IPS-20b (cell line): Measurements from ENCODE around the gene AP2M1.
"Not testable (repeated sequence)": the region's sequence is repeated elsewhere in the genome, so short reads cannot be mapped to it uniquely, and the experiment has no call there.

Source experiments
- H3K27ac ChIP-seq: one replicate; pipeline ENCODE4 v1.5.1; 2013; ENCODE audit warnings: low read length
- H3K27me3 ChIP-seq: 2 replicates; pipeline ENCODE4 v1.6.1; 2013; ENCODE audit warnings: mild to moderate bottlenecking, low read length, inconsistent platforms; ENCODE audit not compliant: insufficient read depth
- H3K36me3 ChIP-seq: 2 replicates; pipeline ENCODE4 v1.6.1; 2013; ENCODE audit warnings: low read depth, mild to moderate bottlenecking, inconsistent platforms, low read length, moderate library complexity; ENCODE audit not compliant: insufficient read depth
- H3K4me1 ChIP-seq: 2 replicates; pipeline ENCODE4 v1.6.1; 2013; ENCODE audit warnings: mild to moderate bottlenecking, control low read depth, inconsistent platforms, low read length, moderate library complexity; ENCODE audit not compliant: insufficient read depth
- H3K4me3 ChIP-seq: 2 replicates; pipeline ENCODE4 v1.5.1; 2013; ENCODE audit warnings: mild to moderate bottlenecking, low read length, inconsistent platforms
- H3K9ac ChIP-seq: 2 replicates; pipeline ENCODE4 v1.6.1; 2013; ENCODE audit warnings: low read depth, mild to moderate bottlenecking, inconsistent platforms, low read length, moderate library complexity
- H3K9me3 ChIP-seq: 2 replicates; pipeline ENCODE4 v1.6.1; 2013; ENCODE audit warnings: mild to moderate bottlenecking, low read depth, low read length, inconsistent platforms; ENCODE audit not compliant: insufficient read depth

AP2M1 gene

DNA sequence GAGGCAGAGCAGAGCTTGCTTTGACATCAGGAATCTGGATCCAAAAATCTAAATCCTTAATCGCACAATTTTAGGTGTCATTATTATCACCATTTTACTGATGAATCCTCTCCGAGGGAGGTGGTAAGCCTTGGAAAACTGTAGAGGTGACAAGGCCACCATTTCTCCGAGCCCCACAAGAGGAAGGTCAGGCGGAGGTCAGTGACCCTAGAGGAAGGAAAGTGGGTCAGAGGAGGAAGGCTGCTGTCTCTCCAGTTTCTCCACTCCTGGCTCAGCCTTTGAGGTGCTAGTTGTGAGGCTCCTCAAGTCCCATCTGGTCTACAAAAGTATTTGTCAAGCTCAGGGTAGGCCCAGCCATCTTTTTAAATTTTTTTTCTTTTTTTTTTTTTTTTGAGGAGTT is 16.3 kb upstream of the AP2M1 start:
- Histone ChIP-seq H3K4me3 (no peak overlapping the region; the same call in 1 of the 2 replicates), H3K27ac (no peak overlapping the region), H3K9ac (no peak overlapping the region)

DNA sequence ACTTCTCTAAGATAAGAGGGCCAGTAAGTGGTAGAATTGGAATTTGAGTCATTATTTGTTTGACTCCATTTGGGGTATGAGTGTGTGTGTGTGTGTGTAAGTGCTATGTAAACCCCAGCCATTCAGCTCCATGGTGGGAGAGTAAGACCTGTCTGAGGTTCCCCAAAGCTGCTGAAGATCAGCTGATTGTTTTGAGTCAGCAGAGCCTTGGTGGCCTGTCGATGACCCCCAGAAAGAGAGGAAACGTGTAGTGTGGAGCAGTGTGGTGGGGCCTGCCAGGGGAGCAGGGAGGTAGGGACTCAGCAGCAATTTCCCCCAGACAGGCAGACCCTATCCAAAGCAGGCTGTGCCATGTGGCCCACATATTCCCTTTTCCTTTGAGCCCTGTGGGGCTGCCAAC is 14.2 kb upstream of the AP2M1 start:
- no peaks in the 10 kb centered on the region for H3K27me3 ChIP-seq
- H3K36me3 ChIP-seq = peaks cover 30% of the 10 kb centered on the region
- H3K9ac ChIP-seq = no peak overlapping the region
- no peak overlapping the region for H3K27ac ChIP-seq
- no peak overlapping the region for H3K4me3 ChIP-seq
- H3K4me1 ChIP-seq = 0 out of 2 replicates have a peak, but pooled peaks cover 2% of the 10 kb centered on the region
- no peaks in the 10 kb centered on the region for H3K9me3 ChIP-seq

More for the DNA sequence above, 16.3 kb upstream of the AP2M1 start:
- Histone ChIP-seq H3K4me1 (0 out of 2 replicates have a peak, but pooled peaks cover 2% of the 10 kb centered on the region), H3K9me3 (no peaks in the 10 kb centered on the region), H3K27me3 (no peaks in the 10 kb centered on the region), H3K36me3 (peaks cover 9% of the 10 kb centered on the region)

GRCh38 chr3:184162571-184163070 is 12.0 kb upstream of the AP2M1 start:
- H3K9me3 ChIP-seq, H3K9ac ChIP-seq, H3K4me1 ChIP-seq, H3K27ac ChIP-seq, H3K4me3 ChIP-seq, H3K27me3 ChIP-seq: not testable (repeated sequence)
- peaks cover 51% of the 10 kb centered on the region for H3K36me3 ChIP-seq

- Histone ChIP-seq H3K9ac (no peak overlapping the region), H3K36me3 (peaks cover 70% of the 10 kb centered on the region), H3K27me3 (no peaks in the 10 kb centered on the region), H3K27ac (no peak overlapping the region), H3K9me3 (no peaks in the 10 kb centered on the region), H3K4me3 (no peak overlapping the region), H3K4me1 (no peaks in the 10 kb centered on the region)
Measured at GRCh38 chr3:184164648-184165330, 9.9 kb upstream of the AP2M1 start.

DNA sequence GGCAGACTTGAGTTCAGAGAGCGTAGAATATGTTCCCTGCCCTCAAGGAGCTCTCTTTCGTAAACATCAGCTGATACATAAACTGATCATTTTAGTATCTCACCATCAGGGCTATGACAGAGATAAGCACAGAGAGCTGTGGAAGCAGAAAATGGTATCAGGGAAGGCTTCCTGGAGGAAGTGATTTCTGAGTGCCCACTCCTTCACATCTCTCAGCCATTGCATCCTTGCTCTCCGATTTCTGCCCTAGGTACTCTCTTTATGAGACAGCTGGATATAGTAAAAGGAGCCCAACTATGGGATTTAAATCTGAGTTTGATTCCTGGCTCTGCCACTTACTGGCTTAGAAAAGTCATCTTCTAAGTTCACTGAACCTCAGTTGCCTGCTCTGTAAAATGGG is 9.1 kb upstream of the AP2M1 start:
- Histone ChIP-seq H3K9me3 (no peaks in the 10 kb centered on the region), H3K4me3 (no peak overlapping the region), H3K27ac (no peak overlapping the region), H3K4me1 (no peaks in the 10 kb centered on the region), H3K27me3 (no peaks in the 10 kb centered on the region), H3K9ac (no peak overlapping the region), H3K36me3 (peaks cover 73% of the 10 kb centered on the region)

DNA sequence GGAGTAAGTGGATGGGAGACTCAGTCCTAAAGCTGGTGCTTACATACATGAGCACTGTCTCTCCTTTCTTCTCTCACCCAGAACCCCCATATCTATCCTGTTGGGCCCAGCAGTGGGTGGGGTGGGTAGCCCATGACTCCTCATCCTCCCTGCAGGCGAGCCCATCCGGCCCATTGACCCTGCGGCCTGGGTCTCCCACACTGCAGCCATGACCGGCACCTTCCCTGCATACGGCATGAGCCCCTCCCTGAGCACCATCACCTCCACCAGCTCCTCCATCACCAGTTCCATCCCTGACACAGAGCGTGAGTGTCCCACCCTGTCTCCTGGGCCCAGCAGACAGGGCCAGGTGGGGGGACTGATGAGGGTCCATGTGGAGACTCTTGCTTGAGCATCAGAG is 8.0 kb upstream of the AP2M1 start:
- peaks cover 83% of the 10 kb centered on the region for H3K36me3 ChIP-seq

DNA sequence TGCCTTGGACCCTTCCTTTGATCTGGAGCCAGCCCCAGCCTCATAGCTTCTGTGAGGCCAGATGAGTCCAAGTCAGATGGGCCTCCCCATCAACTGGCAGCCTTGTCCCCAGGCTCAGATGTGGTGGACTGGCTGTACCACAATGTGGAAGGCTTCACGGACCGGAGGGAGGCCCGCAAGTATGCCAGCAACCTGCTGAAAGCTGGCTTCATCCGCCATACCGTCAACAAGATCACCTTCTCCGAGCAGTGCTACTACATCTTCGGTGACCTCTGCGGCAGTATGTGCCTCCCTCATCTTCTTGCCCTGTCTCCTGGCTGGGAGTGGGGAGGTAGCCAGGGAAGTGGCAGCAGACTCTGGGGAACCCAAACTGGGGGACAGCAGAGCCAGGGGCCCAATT is 6.9 kb upstream of the AP2M1 start:
- no peak overlapping the region for H3K27ac ChIP-seq
- H3K9me3 ChIP-seq = no peaks in the 10 kb centered on the region
- no peaks in the 10 kb centered on the region for H3K27me3 ChIP-seq
- no peak overlapping the region for H3K4me3 ChIP-seq
- H3K4me1 ChIP-seq = 0 out of 2 replicates have a peak, but pooled peaks cover 4% of the 10 kb centered on the region
- H3K9ac ChIP-seq = no peak overlapping the region
- peaks cover 90% of the 10 kb centered on the region for H3K36me3 ChIP-seq

More for the DNA sequence above, 8.0 kb upstream of the AP2M1 start:
- no peaks in the 10 kb centered on the region for H3K9me3 ChIP-seq
- no peak overlapping the region for H3K9ac ChIP-seq
- no peak overlapping the region for H3K4me3 ChIP-seq
- H3K4me1 ChIP-seq = 0 out of 2 replicates have a peak, but pooled peaks cover 4% of the 10 kb centered on the region
- no peak overlapping the region for H3K27ac ChIP-seq
- no peaks in the 10 kb centered on the region for H3K27me3 ChIP-seq

GRCh38 chr3:184168363-184169120 is 6.1 kb upstream of the AP2M1 start:
- H3K27me3 ChIP-seq = no peaks in the 10 kb centered on the region
- H3K36me3 ChIP-seq = peaks cover 83% of the 10 kb centered on the region
- H3K27ac ChIP-seq = no peak overlapping the region
- H3K4me3 ChIP-seq = no peak overlapping the region
- H3K4me1 ChIP-seq = 0 out of 2 replicates have a peak, but pooled peaks cover 4% of the 10 kb centered on the region
- no peak overlapping the region for H3K9ac ChIP-seq
- H3K9me3 ChIP-seq = no peaks in the 10 kb centered on the region

DNA sequence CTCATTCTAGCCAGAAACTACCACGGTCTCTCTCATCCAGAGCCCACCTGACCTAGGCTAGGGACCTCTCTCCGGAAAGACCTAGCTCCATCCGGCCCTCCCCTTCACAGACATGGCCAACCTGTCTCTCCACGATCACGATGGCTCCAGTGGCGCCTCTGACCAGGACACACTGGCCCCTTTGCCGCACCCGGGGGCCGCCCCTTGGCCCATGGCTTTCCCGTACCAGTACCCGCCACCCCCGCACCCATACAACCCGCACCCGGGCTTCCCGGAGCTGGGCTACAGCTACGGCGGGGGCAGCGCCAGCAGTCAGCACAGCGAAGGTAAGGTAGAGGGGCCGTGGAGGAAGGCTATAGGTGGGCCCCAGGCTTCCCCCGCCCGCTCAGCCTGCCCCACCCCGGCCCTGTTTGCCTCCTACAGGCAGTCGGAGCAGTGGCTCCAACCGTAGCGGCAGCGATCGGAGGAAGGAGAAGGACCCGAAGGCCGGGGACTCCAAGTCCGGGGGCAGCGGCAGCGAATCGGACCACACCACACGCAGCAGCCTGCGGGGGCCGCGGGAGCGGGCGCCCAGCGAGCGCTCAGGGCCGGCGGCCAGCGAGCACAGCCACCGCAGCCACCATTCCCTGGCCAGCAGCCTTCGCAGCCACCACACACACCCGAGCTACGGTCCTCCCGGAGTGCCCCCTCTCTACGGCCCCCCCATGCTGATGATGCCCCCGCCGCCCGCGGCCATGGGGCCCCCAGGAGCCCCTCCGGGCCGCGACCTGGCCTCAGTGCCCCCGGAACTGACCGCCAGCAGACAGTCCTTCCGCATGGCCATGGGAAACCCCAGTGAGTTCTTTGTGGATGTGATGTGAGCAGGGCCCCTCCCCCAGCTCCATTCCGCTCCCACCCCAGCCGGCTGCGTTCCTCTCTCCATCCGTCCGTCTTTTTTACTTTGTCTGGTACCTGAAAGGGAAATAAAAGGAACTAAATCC is 4.5 kb upstream of the AP2M1 start:
- Histone ChIP-seq H3K27ac (no peak overlapping the region), H3K9me3 (no peaks in the 10 kb centered on the region), H3K27me3 (no peaks in the 10 kb centered on the region), H3K4me1 (0 out of 2 replicates have a peak, but pooled peaks cover 4% of the 10 kb centered on the region), H3K4me3 (no peak overlapping the region), H3K36me3 (peaks cover 67% of the 10 kb centered on the region), H3K9ac (no peak overlapping the region)

DNA sequence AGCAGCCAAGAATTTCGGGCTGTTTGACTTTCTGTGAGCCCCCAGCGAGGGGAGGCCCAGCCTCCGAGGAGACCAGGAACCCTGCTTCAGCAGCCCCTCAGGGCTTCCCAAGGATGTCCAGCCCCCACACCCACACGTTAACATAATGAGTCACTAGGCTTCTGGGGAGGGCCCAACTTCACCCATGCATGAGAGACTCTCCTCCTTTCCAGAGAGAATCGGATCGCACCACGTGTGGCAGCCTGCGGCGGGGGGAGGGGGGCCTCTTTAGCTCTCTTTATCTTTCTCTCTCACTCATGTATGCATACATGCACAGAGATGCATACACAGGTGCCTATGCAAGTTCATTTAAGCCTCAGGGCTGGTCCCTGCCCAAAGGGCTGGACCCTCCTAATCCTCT is 3.1 kb upstream of the AP2M1 start:
- H3K9me3 ChIP-seq = no peaks in the 10 kb centered on the region
- no peaks in the 10 kb centered on the region for H3K27me3 ChIP-seq
- peaks cover 10% of the 10 kb centered on the region; the same call in 1 of the 2 replicates for H3K4me1 ChIP-seq
- H3K27ac ChIP-seq = no peak overlapping the region
- H3K9ac ChIP-seq = no peak overlapping the region
- no peak overlapping the region for H3K4me3 ChIP-seq
- H3K36me3 ChIP-seq = peaks cover 53% of the 10 kb centered on the region

GRCh38 chr3:184172681-184173373 is 1.8 kb upstream of the AP2M1 start:
- Histone ChIP-seq H3K9ac (no peak overlapping the region), H3K9me3 (no peaks in the 10 kb centered on the region), H3K4me3 (no peak overlapping the region), H3K27me3 (no peaks in the 10 kb centered on the region), H3K27ac (no peak overlapping the region), H3K36me3 (peaks cover 51% of the 10 kb centered on the region), H3K4me1 (peaks cover 19% of the 10 kb centered on the region)
